ENCODE results near the gene ATG14.

- TF ChIP-seq, protein P1, sequence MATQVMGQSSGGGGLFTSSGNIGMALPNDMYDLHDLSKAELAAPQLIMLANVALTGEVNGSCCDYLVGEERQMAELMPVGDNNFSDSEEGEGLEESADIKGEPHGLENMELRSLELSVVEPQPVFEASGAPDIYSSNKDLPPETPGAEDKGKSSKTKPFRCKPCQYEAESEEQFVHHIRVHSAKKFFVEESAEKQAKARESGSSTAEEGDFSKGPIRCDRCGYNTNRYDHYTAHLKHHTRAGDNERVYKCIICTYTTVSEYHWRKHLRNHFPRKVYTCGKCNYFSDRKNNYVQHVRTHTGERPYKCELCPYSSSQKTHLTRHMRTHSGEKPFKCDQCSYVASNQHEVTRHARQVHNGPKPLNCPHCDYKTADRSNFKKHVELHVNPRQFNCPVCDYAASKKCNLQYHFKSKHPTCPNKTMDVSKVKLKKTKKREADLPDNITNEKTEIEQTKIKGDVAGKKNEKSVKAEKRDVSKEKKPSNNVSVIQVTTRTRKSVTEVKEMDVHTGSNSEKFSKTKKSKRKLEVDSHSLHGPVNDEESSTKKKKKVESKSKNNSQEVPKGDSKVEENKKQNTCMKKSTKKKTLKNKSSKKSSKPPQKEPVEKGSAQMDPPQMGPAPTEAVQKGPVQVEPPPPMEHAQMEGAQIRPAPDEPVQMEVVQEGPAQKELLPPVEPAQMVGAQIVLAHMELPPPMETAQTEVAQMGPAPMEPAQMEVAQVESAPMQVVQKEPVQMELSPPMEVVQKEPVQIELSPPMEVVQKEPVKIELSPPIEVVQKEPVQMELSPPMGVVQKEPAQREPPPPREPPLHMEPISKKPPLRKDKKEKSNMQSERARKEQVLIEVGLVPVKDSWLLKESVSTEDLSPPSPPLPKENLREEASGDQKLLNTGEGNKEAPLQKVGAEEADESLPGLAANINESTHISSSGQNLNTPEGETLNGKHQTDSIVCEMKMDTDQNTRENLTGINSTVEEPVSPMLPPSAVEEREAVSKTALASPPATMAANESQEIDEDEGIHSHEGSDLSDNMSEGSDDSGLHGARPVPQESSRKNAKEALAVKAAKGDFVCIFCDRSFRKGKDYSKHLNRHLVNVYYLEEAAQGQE (IDR thresholded peaks at IDR 0.05; ENCODE audit: insufficient replicate concordance, low read depth): no peak
- TF ChIP-seq CTCF (IDR thresholded peaks at IDR 0.05; ENCODE audit: insufficient read depth, low read length) (no peak), POLR2AphosphoS5 (IDR thresholded peaks at IDR 0.05; ENCODE audit: low read depth) (no peak)
Observed at GRCh38 chr14:55381561-55381960, 30.1 kb downstream of the ATG14 start.

Measured in HL-60 (cell line).